Hepatic stellate cell (primary cell): ENCODE data around the gene KLHL34.

Experiments
- DNase-seq: peaks from one replicate; pipeline ENCODE4 v3.0.0; 2011; ENCODE audit warnings: low spot score

The KLHL34 gene

DNA sequence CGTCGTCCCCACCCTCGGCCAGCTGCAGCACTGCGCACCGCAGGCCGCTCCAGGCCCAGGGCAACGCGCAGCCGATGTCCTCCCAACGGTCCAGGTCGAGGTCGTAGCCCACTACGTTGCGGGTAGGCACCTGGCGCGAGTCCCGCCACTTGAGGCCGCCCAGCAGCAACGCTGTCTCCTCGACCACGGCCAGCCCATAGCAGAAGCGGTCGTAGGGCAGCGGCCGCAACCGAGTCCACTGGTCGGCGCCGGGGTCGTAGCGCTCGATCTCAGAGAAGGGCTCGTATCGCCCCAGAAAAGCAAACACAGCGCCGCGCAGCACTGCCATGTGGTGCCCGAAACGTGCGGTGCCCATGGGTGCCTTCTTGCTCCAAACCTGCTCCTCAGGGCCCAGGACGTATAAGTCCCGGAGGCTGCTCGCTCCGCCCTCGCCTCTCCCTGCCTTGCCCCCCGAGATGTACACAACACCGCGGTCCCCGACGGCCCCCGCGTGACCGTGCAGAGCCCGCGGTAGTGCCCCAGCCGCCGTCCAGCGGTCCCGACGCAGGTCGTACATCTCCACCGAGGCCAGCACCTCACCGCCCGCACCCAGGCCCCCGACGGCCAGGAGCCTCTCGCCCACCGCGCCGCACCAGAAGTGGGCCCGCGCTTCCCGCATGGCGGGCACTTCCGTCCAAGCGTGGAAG lies 2.1 kb downstream of the KLHL34 start:
- no peak for DNase-seq

DNA sequence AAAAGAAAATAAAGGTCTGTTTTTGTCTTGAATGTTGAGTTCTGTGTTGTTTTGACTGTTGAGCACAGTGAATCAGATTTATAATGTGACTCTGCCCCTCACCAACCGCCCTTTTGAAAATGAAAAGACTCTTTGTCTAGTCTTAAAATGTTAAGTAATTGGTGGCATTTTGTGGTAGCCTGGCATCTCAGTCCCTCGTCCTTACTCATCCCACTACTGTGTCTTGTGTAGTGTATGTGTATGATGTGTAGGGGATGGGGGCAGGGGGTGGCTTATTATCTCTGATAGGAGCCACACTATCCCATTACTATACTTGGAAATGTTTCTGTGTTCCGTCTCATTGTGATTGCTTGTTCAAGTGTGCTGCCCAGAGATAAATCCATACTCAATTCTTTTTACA lies 12.2 kb downstream of the KLHL34 start:
- no peak for DNase-seq

GRCh38 chrX:21645431-21645830 lies 12.7 kb downstream of the KLHL34 start:
- DNase-seq, result no peak

GRCh38 chrX:21639775-21640174 lies 18.4 kb downstream of the KLHL34 start:
- DNase-seq, result no peak

GRCh38 chrX:21638311-21638710 lies 19.8 kb downstream of the KLHL34 start:
- peak; percentile 35 for DNase-seq

- no peak for DNase-seq
Observed at GRCh38 chrX:21632027-21632426, 26.1 kb downstream of the KLHL34 start.

- no peak for DNase-seq
Observed at GRCh38 chrX:21623778-21624501, 34.2 kb downstream of the KLHL34 start.

GRCh38 chrX:21620234-21620633 lies 37.9 kb downstream of the KLHL34 start:
- no peak for DNase-seq

GRCh38 chrX:21616386-21616785 lies 41.7 kb downstream of the KLHL34 start:
- DNase-seq, result no peak

GRCh38 chrX:21612154-21612553 lies 46.0 kb downstream of the KLHL34 start:
- DNase-seq, result no peak

GRCh38 chrX:21610168-21610567 lies 48.0 kb downstream of the KLHL34 start:
- no peak for DNase-seq

GRCh38 chrX:21606002-21606401 lies 52.1 kb downstream of the KLHL34 start:
- no peak for DNase-seq
